ENCODE results near the gene GTF2F1.

- TF ChIP-seq CTCF (IDR thresholded peaks at IDR 0.05): no peak
- no peak for TF ChIP-seq POLR2AphosphoS5 (IDR thresholded peaks at IDR 0.05)
- no peak for TF ChIP-seq POLR2A (IDR thresholded peaks at IDR 0.05)
These were observed 18.7 kb downstream of the GTF2F1 start for GRCh38 chr19:6374161-6374709.

Data from gastroesophageal sphincter (tissue), 3 donors.